Measurements from ENCODE around the gene PSMA6. TPM values are rescaled to one million over a fixed set of nuclear protein-coding genes. Genes with fewer than 3 reads are reported as not detected.

The PSMA6 gene
- total and polyA plus RNA-seq, 4 donors = 87.5 to 151 (median 98.8) TPM

DNA sequence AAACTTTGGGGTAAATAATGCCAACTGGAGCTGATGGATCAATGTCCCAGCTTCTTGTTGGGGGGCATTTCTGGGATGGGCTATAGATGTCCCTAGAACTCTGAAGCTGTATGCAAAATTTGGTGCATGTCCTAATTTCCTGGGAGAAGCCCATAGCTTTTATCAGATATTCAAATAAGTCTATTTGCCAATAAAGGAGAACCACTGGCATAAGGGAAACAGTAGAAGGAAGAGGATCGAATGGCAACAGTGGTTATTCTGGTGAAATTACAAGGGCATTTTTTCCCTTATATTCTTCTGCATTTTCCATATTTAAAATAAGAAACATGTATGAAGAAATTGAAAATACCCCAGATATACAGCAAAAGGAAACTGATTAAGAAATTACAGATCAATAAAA, 34.2 kb downstream of the PSMA6 start:
- WGBS = 32% methylated on average over 1 of the region's 1 CpG
- Histone ChIP-seq H3K9me3 (ENCODE audit: control insufficient read depth in 4 of 4, low read length in 3 of 4) (no peaks in the 10 kb centered on the region), H3K27ac (ENCODE audit: low read depth in 1 of 2, low read length in 2 of 2) (no peak overlapping the region), H3K27me3 (ENCODE audit: control insufficient read depth in 4 of 4, insufficient read depth in 4 of 4, low read length in 3 of 4) (no peaks in the 10 kb centered on the region), H3K9ac (ENCODE audit: low read depth in 1 of 2, low read length in 2 of 2) (no peak overlapping the region), H3K4me3 (ENCODE audit: low read depth in 1 of 3, low read length in 3 of 3) (no peak overlapping the region), H3K4me1 (ENCODE audit: control insufficient read depth in 4 of 4, insufficient read depth in 4 of 4, low read length in 3 of 4) (peaks cover 0 to 7% (median 2%) of the 10 kb centered on the region in 4 donors), H3K36me3 (ENCODE audit: control insufficient read depth in 4 of 4, insufficient read depth in 3 of 4, low read depth in 1 of 4, low read length in 3 of 4) (no peaks in the 10 kb centered on the region)
- DNase-seq (ENCODE audit: low spot score) = no peak
- no peak for TF ChIP-seq SP1 (IDR thresholded peaks at IDR 0.05)
- TF ChIP-seq NR2F2 (IDR thresholded peaks at IDR 0.05) = no peak
- TF ChIP-seq, protein P1, sequence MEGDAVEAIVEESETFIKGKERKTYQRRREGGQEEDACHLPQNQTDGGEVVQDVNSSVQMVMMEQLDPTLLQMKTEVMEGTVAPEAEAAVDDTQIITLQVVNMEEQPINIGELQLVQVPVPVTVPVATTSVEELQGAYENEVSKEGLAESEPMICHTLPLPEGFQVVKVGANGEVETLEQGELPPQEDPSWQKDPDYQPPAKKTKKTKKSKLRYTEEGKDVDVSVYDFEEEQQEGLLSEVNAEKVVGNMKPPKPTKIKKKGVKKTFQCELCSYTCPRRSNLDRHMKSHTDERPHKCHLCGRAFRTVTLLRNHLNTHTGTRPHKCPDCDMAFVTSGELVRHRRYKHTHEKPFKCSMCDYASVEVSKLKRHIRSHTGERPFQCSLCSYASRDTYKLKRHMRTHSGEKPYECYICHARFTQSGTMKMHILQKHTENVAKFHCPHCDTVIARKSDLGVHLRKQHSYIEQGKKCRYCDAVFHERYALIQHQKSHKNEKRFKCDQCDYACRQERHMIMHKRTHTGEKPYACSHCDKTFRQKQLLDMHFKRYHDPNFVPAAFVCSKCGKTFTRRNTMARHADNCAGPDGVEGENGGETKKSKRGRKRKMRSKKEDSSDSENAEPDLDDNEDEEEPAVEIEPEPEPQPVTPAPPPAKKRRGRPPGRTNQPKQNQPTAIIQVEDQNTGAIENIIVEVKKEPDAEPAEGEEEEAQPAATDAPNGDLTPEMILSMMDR (IDR thresholded peaks at IDR 0.05; ENCODE audit: low read depth, low read length, missing input control) = no peak
- no peak for TF ChIP-seq REST (IDR thresholded peaks at IDR 0.05)

- WGBS = 76% methylated on average over 21 of the region's 21 CpGs
- Histone ChIP-seq H3K9me3 (ENCODE audit: control insufficient read depth in 4 of 4, low read length in 3 of 4) (no peaks in the 10 kb centered on the region), H3K4me1 (ENCODE audit: control insufficient read depth in 4 of 4, insufficient read depth in 4 of 4, low read length in 3 of 4) (peaks cover 12 to 26% (median 15%) of the 10 kb centered on the region in 4 donors), H3K27ac (ENCODE audit: low read depth in 1 of 2, low read length in 2 of 2) (no peak overlapping the region), H3K4me3 (ENCODE audit: low read depth in 1 of 3, low read length in 3 of 3) (no peak overlapping the region), H3K27me3 (ENCODE audit: control insufficient read depth in 4 of 4, insufficient read depth in 4 of 4, low read length in 3 of 4) (no peaks in the 10 kb centered on the region), H3K36me3 (ENCODE audit: control insufficient read depth in 4 of 4, insufficient read depth in 3 of 4, low read depth in 1 of 4, low read length in 3 of 4) (no peaks in the 10 kb centered on the region), H3K9ac (ENCODE audit: low read depth in 1 of 2, low read length in 2 of 2) (no peak overlapping the region)
- DNase-seq (ENCODE audit: low spot score) = no peak
- TF ChIP-seq SP1 (IDR thresholded peaks at IDR 0.05) = peak; percentile 34
- TF ChIP-seq, protein P1 (IDR thresholded peaks at IDR 0.05; ENCODE audit: low read depth, low read length, missing input control) = no peak
Observed at GRCh38 chr14:35331605-35332516, 39.7 kb downstream of the PSMA6 start.
